ENCODE measurements around the gene BRI3BP. TPM values are rescaled to one million over a fixed set of nuclear protein-coding genes. Genes with fewer than 3 reads are reported as not detected.

The BRI3BP gene
- total RNA-seq, 1 experiment from 2014 or later = 31.9 TPM

DNA sequence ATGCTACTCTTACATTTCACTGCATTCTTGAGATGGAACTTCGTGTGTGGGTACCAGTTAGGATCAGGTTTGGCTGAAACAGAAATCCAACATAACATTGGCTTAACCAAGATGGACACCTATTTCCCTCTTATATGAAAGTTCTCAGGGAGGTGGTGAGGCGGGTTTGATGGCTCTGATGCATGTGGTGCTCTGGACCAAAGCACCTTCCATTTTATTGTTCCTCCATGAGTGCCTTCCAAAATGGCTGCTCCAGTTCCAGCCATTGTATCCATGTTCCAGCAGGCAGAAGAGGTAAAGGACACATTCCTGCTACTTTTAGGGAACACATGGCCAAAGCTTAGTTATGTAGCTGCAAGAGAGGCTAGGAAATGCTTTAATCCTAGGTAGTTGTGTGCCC lies 29.6 kb downstream of the BRI3BP start:
- ATAC-seq (no peak), DNase-seq (no peak)
- H3K27me3 ChIP-seq (ENCODE audit: low read length) = no peaks in the 10 kb centered on the region
- H3K4me3 ChIP-seq (ENCODE audit: low read length) = no peak overlapping the region
- no peaks in the 10 kb centered on the region for H3K9me3 ChIP-seq (ENCODE audit: low read length)
- H3K79me2 ChIP-seq (ENCODE audit: low read length) = no peaks in the 10 kb centered on the region
- H2AFZ ChIP-seq (ENCODE audit: low read length) = no peak overlapping the region
- CTCF ChIA-PET = no interaction called here
- intact Hi-C loops (cut with micrococcal nuclease) = no loop called here
- H3K27ac ChIP-seq (ENCODE audit: low read length) = no peak overlapping the region
- H3K36me3 ChIP-seq (ENCODE audit: low read depth, low read length) = peaks cover 6% of the 10 kb centered on the region; the same call in 1 of the 2 replicates
- TF ChIP-seq, protein P1, sequence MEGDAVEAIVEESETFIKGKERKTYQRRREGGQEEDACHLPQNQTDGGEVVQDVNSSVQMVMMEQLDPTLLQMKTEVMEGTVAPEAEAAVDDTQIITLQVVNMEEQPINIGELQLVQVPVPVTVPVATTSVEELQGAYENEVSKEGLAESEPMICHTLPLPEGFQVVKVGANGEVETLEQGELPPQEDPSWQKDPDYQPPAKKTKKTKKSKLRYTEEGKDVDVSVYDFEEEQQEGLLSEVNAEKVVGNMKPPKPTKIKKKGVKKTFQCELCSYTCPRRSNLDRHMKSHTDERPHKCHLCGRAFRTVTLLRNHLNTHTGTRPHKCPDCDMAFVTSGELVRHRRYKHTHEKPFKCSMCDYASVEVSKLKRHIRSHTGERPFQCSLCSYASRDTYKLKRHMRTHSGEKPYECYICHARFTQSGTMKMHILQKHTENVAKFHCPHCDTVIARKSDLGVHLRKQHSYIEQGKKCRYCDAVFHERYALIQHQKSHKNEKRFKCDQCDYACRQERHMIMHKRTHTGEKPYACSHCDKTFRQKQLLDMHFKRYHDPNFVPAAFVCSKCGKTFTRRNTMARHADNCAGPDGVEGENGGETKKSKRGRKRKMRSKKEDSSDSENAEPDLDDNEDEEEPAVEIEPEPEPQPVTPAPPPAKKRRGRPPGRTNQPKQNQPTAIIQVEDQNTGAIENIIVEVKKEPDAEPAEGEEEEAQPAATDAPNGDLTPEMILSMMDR (conservative IDR thresholded peaks at IDR 0.05; ENCODE audit: low read depth, low read length) = no peak
- TF ChIP-seq EZH2phosphoT487 (IDR thresholded peaks at IDR 0.05; ENCODE audit: borderline replicate concordance, low read length) = no peak
- no peak for TF ChIP-seq EZH2 (IDR thresholded peaks at IDR 0.05; ENCODE audit: low read length, unreplicated experiment)
- no peaks in the 10 kb centered on the region for H3F3A ChIP-seq (ENCODE audit: low read length, unreplicated experiment)
- no peak overlapping the region for H3K4me2 ChIP-seq (ENCODE audit: low read length)
- no TSS peak for BruUV-seq (replicated peaks)
- no peaks in the 10 kb centered on the region for H4K20me1 ChIP-seq (ENCODE audit: low read length)
- H3K4me1 ChIP-seq (ENCODE audit: insufficient read depth, low read length) = no peaks in the 10 kb centered on the region
- H3K9me2 ChIP-seq (replicated peaks; ENCODE audit: low read length) = no peaks in the 10 kb centered on the region
- POLR2A ChIA-PET (ENCODE audit: unreplicated experiment) = no interaction called here
- H3K9ac ChIP-seq (ENCODE audit: low read length) = no peak overlapping the region

GRCh38 chr12:125024949-125025563 lies 31.6 kb downstream of the BRI3BP start:
- H3K79me2 ChIP-seq (ENCODE audit: low read length) = no peaks in the 10 kb centered on the region
- no peaks in the 10 kb centered on the region for H3K9me3 ChIP-seq (ENCODE audit: low read length)
- peaks cover 6% of the 10 kb centered on the region; the same call in 1 of the 2 replicates for H3K36me3 ChIP-seq (ENCODE audit: low read depth, low read length)
- H3K27ac ChIP-seq (ENCODE audit: low read length) = no peak overlapping the region
- TF ChIP-seq EZH2phosphoT487 (IDR thresholded peaks at IDR 0.05; ENCODE audit: borderline replicate concordance, low read length) (no peak), EZH2 (IDR thresholded peaks at IDR 0.05; ENCODE audit: low read length, unreplicated experiment) (no peak)
- TF ChIP-seq, protein P1 (conservative IDR thresholded peaks at IDR 0.05; ENCODE audit: low read depth, low read length) = no peak
- no peaks in the 10 kb centered on the region for H4K20me1 ChIP-seq (ENCODE audit: low read length)
- no peaks in the 10 kb centered on the region for H3K4me1 ChIP-seq (ENCODE audit: insufficient read depth, low read length)
- no TSS peak for BruUV-seq (replicated peaks)
- H2AFZ ChIP-seq (ENCODE audit: low read length) = no peak overlapping the region
- DNase-seq (no peak), ATAC-seq (no peak)
- no peaks in the 10 kb centered on the region for H3K9me2 ChIP-seq (replicated peaks; ENCODE audit: low read length)
- H3K9ac ChIP-seq (ENCODE audit: low read length) = no peak overlapping the region
- ChIA-PET POLR2A (ENCODE audit: unreplicated experiment) (no interaction called here), CTCF (no interaction called here)
- H3K4me3 ChIP-seq (ENCODE audit: low read length) = no peak overlapping the region
- no peaks in the 10 kb centered on the region for H3K27me3 ChIP-seq (ENCODE audit: low read length)
- no peaks in the 10 kb centered on the region for H3F3A ChIP-seq (ENCODE audit: low read length, unreplicated experiment)
- no peak overlapping the region for H3K4me2 ChIP-seq (ENCODE audit: low read length)
- intact Hi-C loops (cut with micrococcal nuclease) = no loop called here

DNA sequence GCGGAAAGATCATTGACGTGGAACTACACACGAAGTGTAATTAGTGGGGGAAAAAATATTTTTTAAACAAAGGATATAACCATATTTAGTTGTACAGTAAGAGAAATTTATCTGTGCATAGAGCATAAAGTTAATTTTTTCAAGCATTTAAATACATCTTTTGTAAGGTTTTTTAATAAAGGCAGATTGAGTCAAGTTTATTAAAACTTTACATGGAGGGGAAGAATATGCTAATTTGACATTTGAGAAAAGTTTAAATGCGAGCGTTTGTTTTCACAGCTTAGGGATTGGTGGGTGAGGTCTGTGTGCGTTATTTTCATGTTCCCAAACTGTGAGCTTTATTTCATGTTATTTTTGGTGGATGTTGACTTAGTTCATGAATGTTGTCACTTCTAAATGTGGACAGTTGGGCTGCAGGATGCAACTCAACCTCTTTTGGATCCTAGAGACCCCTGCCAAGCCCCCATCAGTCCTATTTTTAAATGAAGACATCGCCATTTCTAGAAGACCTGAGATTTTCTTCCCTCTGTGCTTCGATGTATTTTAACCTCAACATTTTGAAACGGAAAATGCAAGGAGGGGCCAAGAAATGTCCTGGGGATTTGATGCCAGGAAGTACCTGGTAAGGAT lies 32.3 kb downstream of the BRI3BP start:
- intact Hi-C loops (cut with micrococcal nuclease) = no loop called here
- CTCF ChIA-PET = no interaction called here
- H3F3A ChIP-seq (ENCODE audit: low read length, unreplicated experiment) = no peaks in the 10 kb centered on the region
- no peak overlapping the region for H3K9ac ChIP-seq (ENCODE audit: low read length)
- H3K9me3 ChIP-seq (ENCODE audit: low read length) = no peaks in the 10 kb centered on the region
- H3K4me1 ChIP-seq (ENCODE audit: insufficient read depth, low read length) = no peaks in the 10 kb centered on the region
- peaks cover 6% of the 10 kb centered on the region; the same call in 1 of the 2 replicates for H3K36me3 ChIP-seq (ENCODE audit: low read depth, low read length)
- no peak overlapping the region for H3K4me3 ChIP-seq (ENCODE audit: low read length)
- H3K4me2 ChIP-seq (ENCODE audit: low read length) = no peak overlapping the region
- no peaks in the 10 kb centered on the region for H4K20me1 ChIP-seq (ENCODE audit: low read length)
- no peak for DNase-seq
- POLR2A ChIA-PET (ENCODE audit: unreplicated experiment) = no interaction called here
- no peak overlapping the region for H2AFZ ChIP-seq (ENCODE audit: low read length)
- H3K27me3 ChIP-seq (ENCODE audit: low read length) = no peaks in the 10 kb centered on the region
- ATAC-seq = no peak
- H3K27ac ChIP-seq (ENCODE audit: low read length) = no peak overlapping the region
- no TSS peak for BruUV-seq (replicated peaks)
- H3K79me2 ChIP-seq (ENCODE audit: low read length) = no peaks in the 10 kb centered on the region
- H3K9me2 ChIP-seq (replicated peaks; ENCODE audit: low read length) = no peaks in the 10 kb centered on the region
- TF ChIP-seq EZH2phosphoT487 (IDR thresholded peaks at IDR 0.05; ENCODE audit: borderline replicate concordance, low read length) = no peak
- no peak for TF ChIP-seq EZH2 (IDR thresholded peaks at IDR 0.05; ENCODE audit: low read length, unreplicated experiment)
- TF ChIP-seq, protein P1 (conservative IDR thresholded peaks at IDR 0.05; ENCODE audit: low read depth, low read length) = no peak
